Esophagus squamous epithelium (tissue), 5 donors: ENCODE data around the gene RAB11FIP3. TPM values are rescaled to one million over a fixed set of nuclear protein-coding genes. Genes with fewer than 3 reads are reported as not detected.
"Not testable (repeated sequence)": the region's sequence is repeated elsewhere in the genome, so short reads cannot be mapped to it uniquely, and the experiment has no call there.

Experiments used
- DNase-seq: peaks from one replicate; lab custom pipeline; 2025; lab: John Stamatoyannopoulos, UW
- H3K27ac ChIP-seq, 4 donors: fragments of 200-600 bp; sonication (generic); one replicate each; pipeline ENCODE4 v1.5.1; 2016 to 2019; ENCODE audit warnings: mild to moderate bottlenecking in 1 of 4
- H3K27me3 ChIP-seq, 4 donors: fragments of 200-600 bp; sonication (generic); 1 replicate in 3 of 4; 2 replicates in 1 of 4; pipeline versions ENCODE4 v1.5.1 to v1.6.0; 2017 to 2021; ENCODE audit warnings: antibody characterized with exemption in 1 of 4
- H3K36me3 ChIP-seq, 3 donors: fragments of 200-600 bp; sonication (generic); one replicate each; pipeline ENCODE4 v1.5.1; 2016 to 2019
- H3K4me1 ChIP-seq, 3 donors: fragments of 200-600 bp; sonication (generic); one replicate each; pipeline ENCODE4 v1.5.1; 2017 to 2019
- H3K4me3 ChIP-seq, 4 donors: fragments of 200-600 bp; sonication (generic); 1 replicate in 3 of 4; 2 replicates in 1 of 4; pipeline ENCODE4 v1.5.1; 2016 to 2019; ENCODE audit warnings: mild to moderate bottlenecking in 2 of 4, moderate library complexity in 1 of 4
- H3K9me3 ChIP-seq, 3 donors: fragments of 200-600 bp; sonication (generic); one replicate each; pipeline ENCODE4 v1.5.1; 2016 to 2019
- POLR2A ChIP-seq, 4 donors: fragments of 450-650 bp; IDR thresholded peaks; one replicate each; pipeline ENCODE4 v1.6.1; 2017; ENCODE audit warnings: antibody characterized with exemption in 4 of 4, mild to moderate bottlenecking in 4 of 4, moderate library complexity in 3 of 4
- WGBS, 2 donors: methylation state at CpG; one replicate each; pipeline ENCODE4 v1.1.5; 2018; 5-methylcytosine and 5-hydroxymethylcytosine counted together
- intact Hi-C: fragments of 100-400 bp; cut with DNase I; formaldehyde crosslinking; loops from one replicate; pipeline ENCODE4 v1.15.0; 2022
- total RNA-seq, 4 donors: library from RNA; depleted of rRNA; stranded (reverse); fragments of >200 nt; gene quantifications; one replicate each; pipeline ENCODE4 v1.1.0, GENCODE V29; 2016
- TF ChIP-seq, protein P1 (sequence below), 6 experiments: fragments of 450-650 bp in 4 of 6; fragments of 200-600 bp in 2 of 6; sonication (generic) in 2 of 6; IDR thresholded peaks; one replicate each; pipeline ENCODE4 v1.5.1; 2016 to 2019; ENCODE audit warnings: antibody characterized with exemption in 6 of 6, mild to moderate bottlenecking in 4 of 6, moderate library complexity in 4 of 6
- donor health status: DM: yes; HTN: yes; CAD: no.

Gene RAB11FIP3
- total RNA-seq, 4 donors from 2014 or later = 8.0 to 25.6 (median 10.1) TPM

DNA sequence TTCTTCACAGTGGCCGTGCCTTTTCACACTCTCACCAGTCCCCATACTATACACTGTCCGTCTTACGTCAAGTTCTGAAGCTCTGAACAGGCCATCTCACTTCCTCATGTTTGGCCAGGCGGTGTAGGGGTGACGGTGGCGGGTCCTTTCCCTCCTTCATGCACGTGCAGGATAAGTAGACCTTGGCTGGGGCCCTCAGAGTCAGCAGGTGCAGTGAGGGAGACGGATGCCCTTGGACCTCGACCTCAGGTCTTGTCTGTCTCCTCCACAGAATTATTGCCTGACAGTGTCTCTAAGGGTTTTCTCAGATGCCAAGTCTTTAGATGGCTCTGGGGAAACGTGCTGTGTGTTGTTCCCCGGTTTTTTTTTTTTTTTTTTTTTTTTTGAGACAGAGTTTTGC is 37.6 kb downstream of the RAB11FIP3 start:
- Histone ChIP-seq H3K4me1 (peaks cover 0 to 3% (median 3%) of the 10 kb centered on the region in 3 donors), H3K4me3 (no peak overlapping the region), H3K36me3 (peaks cover 0 to 27% (median 0%) of the 10 kb centered on the region in 3 donors), H3K27ac (no peak overlapping the region), H3K9me3 (no peaks in the 10 kb centered on the region), H3K27me3 (no peaks in the 10 kb centered on the region)
- WGBS, 2 donors = 89 to 91% methylated on average over 11 of the region's 11 CpGs
- DNase-seq = no peak
- TF ChIP-seq, protein P1, sequence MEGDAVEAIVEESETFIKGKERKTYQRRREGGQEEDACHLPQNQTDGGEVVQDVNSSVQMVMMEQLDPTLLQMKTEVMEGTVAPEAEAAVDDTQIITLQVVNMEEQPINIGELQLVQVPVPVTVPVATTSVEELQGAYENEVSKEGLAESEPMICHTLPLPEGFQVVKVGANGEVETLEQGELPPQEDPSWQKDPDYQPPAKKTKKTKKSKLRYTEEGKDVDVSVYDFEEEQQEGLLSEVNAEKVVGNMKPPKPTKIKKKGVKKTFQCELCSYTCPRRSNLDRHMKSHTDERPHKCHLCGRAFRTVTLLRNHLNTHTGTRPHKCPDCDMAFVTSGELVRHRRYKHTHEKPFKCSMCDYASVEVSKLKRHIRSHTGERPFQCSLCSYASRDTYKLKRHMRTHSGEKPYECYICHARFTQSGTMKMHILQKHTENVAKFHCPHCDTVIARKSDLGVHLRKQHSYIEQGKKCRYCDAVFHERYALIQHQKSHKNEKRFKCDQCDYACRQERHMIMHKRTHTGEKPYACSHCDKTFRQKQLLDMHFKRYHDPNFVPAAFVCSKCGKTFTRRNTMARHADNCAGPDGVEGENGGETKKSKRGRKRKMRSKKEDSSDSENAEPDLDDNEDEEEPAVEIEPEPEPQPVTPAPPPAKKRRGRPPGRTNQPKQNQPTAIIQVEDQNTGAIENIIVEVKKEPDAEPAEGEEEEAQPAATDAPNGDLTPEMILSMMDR (IDR thresholded peaks at IDR 0.05) = no peak
- no peak for TF ChIP-seq POLR2A (IDR thresholded peaks at IDR 0.05)
- intact Hi-C loops = no loop called here

DNA sequence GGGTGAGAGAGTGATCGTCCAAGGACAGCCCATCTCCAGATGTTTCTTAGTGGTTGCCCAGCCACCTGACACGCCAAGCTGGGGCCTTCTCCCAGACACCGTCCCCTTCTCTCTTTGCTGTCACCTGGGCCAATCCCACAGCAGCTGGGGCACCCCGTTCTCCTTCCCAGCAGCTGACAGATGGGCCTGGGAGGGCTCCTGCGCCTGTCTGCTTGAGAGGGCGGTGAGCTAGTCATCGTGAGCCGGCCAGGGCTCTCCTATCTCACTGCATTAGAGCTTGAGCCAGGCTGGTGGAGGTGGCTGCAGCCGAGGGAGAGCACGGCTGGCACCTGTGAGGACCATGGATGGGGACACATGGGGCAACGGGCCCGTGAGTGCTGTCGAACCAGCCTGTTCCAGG is 41.2 kb downstream of the RAB11FIP3 start:
- intact Hi-C loops = no loop called here
- peaks cover 0 to 28% (median 0%) of the 10 kb centered on the region in 3 donors for H3K36me3 ChIP-seq
- no peak overlapping the region for H3K27ac ChIP-seq
- no peaks in the 10 kb centered on the region for H3K27me3 ChIP-seq
- no peak overlapping the region for H3K4me3 ChIP-seq
- H3K4me1 ChIP-seq = peaks cover 0 to 9% (median 7%) of the 10 kb centered on the region in 3 donors
- TF ChIP-seq, protein P1 (IDR thresholded peaks at IDR 0.05) = no peak
- TF ChIP-seq POLR2A (IDR thresholded peaks at IDR 0.05) = no peak
- no peaks in the 10 kb centered on the region for H3K9me3 ChIP-seq
- no peak for DNase-seq
- WGBS, 2 donors = 100% methylated on average over 3 of the region's 13 CpGs; no CpG with 5 or more reads in 1 of the 2 donors

DNA sequence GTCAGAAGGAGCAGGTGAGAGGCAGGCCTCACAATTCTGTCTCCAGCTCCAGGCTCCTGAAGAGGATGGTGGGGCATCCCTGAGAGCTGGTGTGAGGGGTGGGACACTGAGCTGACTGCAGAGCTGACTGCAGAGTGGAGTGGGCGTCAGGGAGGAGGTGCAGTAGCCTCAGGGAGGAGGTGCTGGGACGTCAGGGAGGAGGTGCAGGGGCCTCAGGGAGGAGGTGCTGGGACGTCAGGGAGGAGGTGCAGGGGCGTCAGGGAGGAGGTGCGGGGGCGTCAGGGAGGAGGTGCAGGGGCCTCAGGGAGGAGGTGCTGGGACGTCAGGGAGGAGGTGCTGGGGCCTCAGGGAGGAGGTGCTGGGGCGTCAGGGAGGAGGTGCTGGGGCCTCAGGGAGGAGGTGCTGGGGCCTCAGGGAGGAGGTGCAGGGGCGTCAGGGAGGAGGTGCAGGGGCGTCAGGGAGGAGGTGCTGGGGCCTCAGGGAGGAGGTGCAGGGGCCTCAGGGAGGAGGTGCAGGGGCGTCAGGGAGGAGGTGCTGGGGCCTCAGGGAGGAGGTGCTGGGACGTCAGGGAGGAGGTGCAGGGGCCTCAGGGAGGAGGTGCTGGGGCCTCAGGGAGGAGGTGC is 41.9 kb downstream of the RAB11FIP3 start:
- H3K27ac ChIP-seq, H3K4me3 ChIP-seq, intact Hi-C loops, H3K9me3 ChIP-seq, H3K27me3 ChIP-seq, DNase-seq: not testable (repeated sequence)
- WGBS, 2 donors = 54 to 61% methylated on average over 10 of the region's 12 CpGs
- peaks cover 0 to 15% (median 10%) of the 10 kb centered on the region in 3 donors for H3K4me1 ChIP-seq
- peaks cover 0 to 28% (median 0%) of the 10 kb centered on the region in 3 donors for H3K36me3 ChIP-seq

DNA sequence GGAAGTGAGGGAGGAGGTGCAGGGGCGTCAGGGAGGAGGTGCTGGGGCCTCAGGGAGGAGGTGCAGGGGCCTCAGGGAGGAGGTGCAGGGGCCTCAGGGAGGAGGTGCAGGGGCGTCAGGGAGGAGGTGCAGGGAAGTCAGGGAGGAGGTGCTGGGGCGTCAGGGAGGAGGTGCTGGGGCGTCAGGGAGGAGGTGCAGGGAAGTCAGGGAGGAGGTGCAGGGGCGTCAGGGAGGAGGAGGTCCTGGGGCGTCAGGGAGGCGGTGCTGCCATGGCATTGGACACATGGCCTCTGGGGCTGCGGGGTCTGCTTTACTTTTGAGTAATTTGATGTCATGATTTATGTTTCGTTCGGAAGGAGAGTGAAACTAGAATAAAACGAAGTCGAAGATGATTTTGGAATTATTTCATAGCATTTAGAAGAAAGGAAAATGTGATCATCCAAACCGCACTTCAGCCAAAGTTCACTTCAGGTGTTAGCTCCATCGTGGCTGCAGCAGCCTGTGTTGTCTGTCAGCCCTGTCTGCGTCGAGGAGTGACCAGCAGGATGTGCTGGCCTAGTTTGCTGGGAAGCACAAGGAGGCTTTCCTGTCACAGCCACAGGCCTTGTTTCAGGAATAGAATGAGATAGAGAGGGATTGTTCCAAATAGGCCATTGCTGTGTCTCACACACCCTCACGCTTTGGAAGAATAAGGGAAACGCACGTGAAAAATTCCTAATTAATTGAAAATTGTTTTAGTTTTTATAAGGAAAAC is 42.8 kb downstream of the RAB11FIP3 start:
- no peak overlapping the region for H3K27ac ChIP-seq
- no peak for DNase-seq
- 77 to 81% methylated on average over 18 to 19 of the region's 19 CpGs for whole genome bisulfite sequencing, 2 donors
- H3K4me1 ChIP-seq = peaks cover 0 to 15% (median 10%) of the 10 kb centered on the region in 3 donors
- peaks cover 0 to 25% (median 0%) of the 10 kb centered on the region in 3 donors for H3K36me3 ChIP-seq
- no peaks in the 10 kb centered on the region for H3K9me3 ChIP-seq
- H3K27me3 ChIP-seq = no peaks in the 10 kb centered on the region
- H3K4me3 ChIP-seq = no peak overlapping the region
- no peak for TF ChIP-seq POLR2A (IDR thresholded peaks at IDR 0.05)
- TF ChIP-seq, protein P1 (IDR thresholded peaks at IDR 0.05) = no peak
- intact Hi-C loops = no loop called here

DNA sequence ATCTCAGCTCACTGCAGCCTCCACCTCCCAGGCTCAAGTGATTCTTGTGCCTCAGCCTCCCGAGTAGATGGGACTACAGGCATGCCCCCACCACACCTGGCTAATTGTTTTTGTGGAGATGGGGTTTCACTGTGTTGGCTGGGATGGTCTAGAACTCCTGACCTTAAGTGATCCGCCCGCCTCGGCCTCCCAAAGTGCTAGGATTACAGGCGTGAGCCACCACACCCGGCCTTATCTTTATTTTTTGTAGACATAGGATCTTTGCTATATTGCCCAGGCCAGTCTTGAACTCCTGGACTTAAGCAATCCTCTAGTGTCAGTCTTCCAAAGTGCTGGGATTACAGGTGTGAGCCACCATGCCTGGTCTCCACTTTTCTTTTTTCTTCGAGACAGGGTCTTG is 44.0 kb downstream of the RAB11FIP3 start:
- H3K27ac ChIP-seq, H3K27me3 ChIP-seq, intact Hi-C loops, H3K4me3 ChIP-seq, DNase-seq, H3K9me3 ChIP-seq: not testable (repeated sequence)
- WGBS, 2 donors = 92 to 95% methylated on average over 4 to 7 of the region's 7 CpGs
- H3K4me1 ChIP-seq = peaks cover 0 to 15% (median 10%) of the 10 kb centered on the region in 3 donors
- peaks cover 0 to 25% (median 0%) of the 10 kb centered on the region in 3 donors for H3K36me3 ChIP-seq

DNA sequence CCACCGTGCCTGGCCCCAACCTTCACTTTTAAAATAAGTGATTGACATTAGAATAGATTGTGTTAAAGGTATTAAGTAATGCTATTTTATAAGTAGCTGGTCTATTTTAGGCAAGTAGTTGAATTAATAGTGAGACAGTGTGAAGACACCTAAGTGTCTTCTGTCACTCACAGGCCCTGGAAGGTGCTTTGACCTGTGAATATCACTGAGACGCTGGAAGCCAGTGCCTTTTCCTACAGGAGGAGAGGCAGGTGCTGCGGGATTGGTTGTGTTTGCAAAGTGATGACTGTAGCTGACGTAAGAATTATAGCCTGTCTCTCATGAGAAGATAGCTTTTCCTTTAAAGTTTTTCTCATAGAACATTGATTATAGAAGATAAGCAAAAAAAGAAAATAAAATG is 45.0 kb downstream of the RAB11FIP3 start:
- peaks cover 0 to 15% (median 10%) of the 10 kb centered on the region in 3 donors for H3K4me1 ChIP-seq
- no peak overlapping the region for H3K4me3 ChIP-seq
- intact Hi-C loops = loop anchor here (10.0 kb wide), 1 partner anchor 794 kb away; no protein-coding TSS in a partner anchor
- 83 to 91% methylated on average over 3 to 4 of the region's 4 CpGs for WGBS, 2 donors
- no peaks in the 10 kb centered on the region for H3K9me3 ChIP-seq
- peaks cover 0 to 30% (median 0%) of the 10 kb centered on the region in 3 donors for H3K36me3 ChIP-seq
- no peak overlapping the region for H3K27ac ChIP-seq
- TF ChIP-seq, protein P1 (IDR thresholded peaks at IDR 0.05) = no peak
- TF ChIP-seq POLR2A (IDR thresholded peaks at IDR 0.05) = no peak
- no peak for DNase-seq
- no peaks in the 10 kb centered on the region for H3K27me3 ChIP-seq
